ENCODE results near the gene CLEC9A.

- TF ChIP-seq CTCF (IDR thresholded peaks at IDR 0.05) (no peak), POLR2A (IDR thresholded peaks at IDR 0.05) (no peak)
Observed at GRCh38 chr12:10070380-10070779, 39.9 kb downstream of the CLEC9A start.

All from thyroid gland (tissue), 4 donors.